Upper lobe of left lung (tissue), 6 donors: Measurements from ENCODE around the gene SNX30. TPM values are rescaled to one million over a fixed set of nuclear protein-coding genes. Genes with fewer than 3 reads are reported as not detected.
A peak's percentile ranks its signal among the peaks of the same experiment; 100 is the strongest.
"Not testable (repeated sequence)": the region's sequence is repeated elsewhere in the genome, so short reads cannot be mapped to it uniquely, and the experiment has no call there.

Experiments
- ATAC-seq, 2 donors: fragments of 200-7000 bp; cut with Tn5 transposase; one replicate each; pipeline ENCODE4 v1.9.1; 2022; ENCODE audit warnings: mild to moderate bottlenecking in 2 of 2, moderate library complexity in 2 of 2; ENCODE audit not compliant: low FRiP score in 2 of 2
- DNase-seq, 2 donors: peaks; one replicate each; pipeline ENCODE4 v3.0.0-alpha.2; 2019 to 2020
- H3K27ac ChIP-seq, 4 donors: fragments of 200-600 bp; sonication (generic); one replicate each; pipeline ENCODE4 v1.5.1; 2016 to 2019
- H3K27me3 ChIP-seq, 4 donors: fragments of 200-600 bp; sonication (generic); one replicate each; pipeline ENCODE4 v1.5.1; 2017 to 2019
- H3K36me3 ChIP-seq, 4 donors: fragments of 200-600 bp; sonication (generic); one replicate each; pipeline ENCODE4 v1.5.1; 2016 to 2019
- H3K4me1 ChIP-seq, 4 donors: fragments of 200-600 bp; sonication (generic); one replicate each; pipeline ENCODE4 v1.5.1; 2018 to 2019
- H3K4me3 ChIP-seq, 4 donors: fragments of 200-600 bp; sonication (generic); one replicate each; pipeline ENCODE4 v1.5.1; 2017 to 2019; ENCODE audit warnings: mild to moderate bottlenecking in 2 of 4, moderate library complexity in 1 of 4
- H3K9me3 ChIP-seq, 4 donors: fragments of 200-600 bp; sonication (generic); one replicate each; pipeline ENCODE4 v1.5.1; 2018 to 2019
- EP300 ChIP-seq, 4 donors: sonication (generic); formaldehyde crosslinking; IDR thresholded peaks; one replicate each; pipeline ENCODE4 v1.5.1; 2017; ENCODE audit warnings: antibody characterized with exemption in 4 of 4, control low read depth in 2 of 4
- POLR2A ChIP-seq, 4 donors: fragments of 450-650 bp; IDR thresholded peaks; one replicate each; pipeline ENCODE4 v1.5.1; 2016 to 2017; ENCODE audit warnings: antibody characterized with exemption in 4 of 4, mild to moderate bottlenecking in 2 of 4
- POLR2AphosphoS5 ChIP-seq, 2 donors: sonication (generic); formaldehyde crosslinking; IDR thresholded peaks; one replicate each; pipeline ENCODE4 v1.5.1; 2017; ENCODE audit warnings: antibody characterized with exemption in 2 of 2
- WGBS, 2 donors: methylation state at CpG; one replicate each; pipeline ENCODE4 v1.1.5; 2017 to 2018; 5-methylcytosine and 5-hydroxymethylcytosine counted together
- total RNA-seq, 6 donors: library from RNA; depleted of rRNA in 4 of 6; stranded (reverse); fragments of >200 nt in 4 of 6; gene quantifications; one replicate each; pipeline versions ENCODE4 v1.1.0 to v1.2.1, GENCODE V29; 2016 to 2021
- TF ChIP-seq, protein P1 (sequence below), 6 experiments: fragments of 450-650 bp in 4 of 6; fragments of 200-600 bp in 2 of 6; sonication (generic) in 2 of 6; IDR thresholded peaks; one replicate each; pipeline ENCODE4 v1.5.1; 2016 to 2019; ENCODE audit warnings: antibody characterized with exemption in 6 of 6
- donor health status: DM: no; HTN: no; CAD: no; lungs with moderate emphysema.
- donor health status: DM: no; HTN: yes; CAD: no; lungs with severe emphysema.

SNX30 gene
- total RNA-seq, 6 donors from 2014 or later: 46.9 to 80.1 (median 72.2) TPM

- no peaks in the 10 kb centered on the region for H3K9me3 ChIP-seq
- 94 to 99% methylated on average over 3 of the region's 3 CpGs for WGBS, 2 donors
Observed at GRCh38 chr9:112712678-112713077, 37.9 kb upstream of the SNX30 start.

DNA sequence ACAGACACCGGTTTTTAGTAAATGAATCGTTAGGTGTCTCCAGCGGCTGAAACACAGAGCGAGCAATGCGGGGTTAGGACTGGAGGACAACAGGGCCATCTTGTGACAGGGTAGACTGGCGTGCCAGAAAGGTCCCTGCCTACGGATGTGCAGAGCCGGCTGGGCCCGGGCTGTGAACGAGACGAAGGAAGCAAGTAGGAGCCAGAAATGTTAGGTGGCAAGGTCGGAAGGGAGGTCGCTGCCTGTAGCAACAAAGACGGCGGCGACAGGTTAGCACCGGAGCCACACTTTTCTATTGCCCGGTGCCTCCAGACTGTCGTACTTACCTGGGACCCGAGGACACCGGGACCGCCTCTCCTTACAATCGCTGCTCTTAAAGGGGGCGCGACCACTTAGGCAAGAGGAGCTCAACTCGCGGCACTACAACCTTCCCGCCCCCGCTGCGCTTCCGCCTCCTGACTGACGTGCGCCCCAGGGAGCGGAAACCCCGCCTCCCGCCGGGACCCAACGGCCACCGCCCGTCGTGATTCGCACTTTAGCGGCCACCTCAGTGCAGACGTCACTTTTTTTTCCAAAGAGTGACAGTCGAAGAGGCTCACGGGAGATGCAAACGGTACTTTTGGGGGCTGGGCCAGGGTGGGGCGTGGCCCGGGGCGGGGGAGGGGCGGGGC is 32.8 kb upstream of the SNX30 start, which contains the start of gene INIP:
TSS of gene INIP (minus strand) at position 457 of the 671 bp plus-strand sequence. CDS start 1,632 bp downstream, outside the sequence.
- 0 to 1% methylated on average over 18 to 45 of the region's 51 CpGs for WGBS, 2 donors
- H3K4me3 ChIP-seq: peak within 1 kb of the TSS; percentile 57 to 83 (median 72)
- peak within 1 kb of the TSS; percentile 81 to 95 (median 88) for H3K27ac ChIP-seq
- peaks cover 0 to 3% (median 0%) of the 10 kb centered on the region in 4 donors for H3K36me3 ChIP-seq
- peaks cover 8 to 18% (median 14%) of the 10 kb centered on the region in 4 donors for H3K4me1 ChIP-seq
- no peaks in the 10 kb centered on the region for H3K9me3 ChIP-seq
- DNase-seq: peak; percentile 97 to 98
- no peaks in the 10 kb centered on the region for H3K27me3 ChIP-seq
- peak; percentile 99 for ATAC-seq
- TF ChIP-seq, protein P1, sequence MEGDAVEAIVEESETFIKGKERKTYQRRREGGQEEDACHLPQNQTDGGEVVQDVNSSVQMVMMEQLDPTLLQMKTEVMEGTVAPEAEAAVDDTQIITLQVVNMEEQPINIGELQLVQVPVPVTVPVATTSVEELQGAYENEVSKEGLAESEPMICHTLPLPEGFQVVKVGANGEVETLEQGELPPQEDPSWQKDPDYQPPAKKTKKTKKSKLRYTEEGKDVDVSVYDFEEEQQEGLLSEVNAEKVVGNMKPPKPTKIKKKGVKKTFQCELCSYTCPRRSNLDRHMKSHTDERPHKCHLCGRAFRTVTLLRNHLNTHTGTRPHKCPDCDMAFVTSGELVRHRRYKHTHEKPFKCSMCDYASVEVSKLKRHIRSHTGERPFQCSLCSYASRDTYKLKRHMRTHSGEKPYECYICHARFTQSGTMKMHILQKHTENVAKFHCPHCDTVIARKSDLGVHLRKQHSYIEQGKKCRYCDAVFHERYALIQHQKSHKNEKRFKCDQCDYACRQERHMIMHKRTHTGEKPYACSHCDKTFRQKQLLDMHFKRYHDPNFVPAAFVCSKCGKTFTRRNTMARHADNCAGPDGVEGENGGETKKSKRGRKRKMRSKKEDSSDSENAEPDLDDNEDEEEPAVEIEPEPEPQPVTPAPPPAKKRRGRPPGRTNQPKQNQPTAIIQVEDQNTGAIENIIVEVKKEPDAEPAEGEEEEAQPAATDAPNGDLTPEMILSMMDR (IDR thresholded peaks at IDR 0.05): peak in 4 of 6 experiments; percentile 24 to 40 (median 35)
- TF ChIP-seq POLR2A (IDR thresholded peaks at IDR 0.05) (peak in 3 of 4 donors; percentile 34 to 85 (median 47)), POLR2AphosphoS5 (IDR thresholded peaks at IDR 0.05) (peak; percentile 74 to 88), EP300 (IDR thresholded peaks at IDR 0.05) (peak in 2 of 4 donors; percentile 2 to 34)

More at GRCh38 chr9:112712678-112713077, 37.9 kb upstream of the SNX30 start:
- H3K27ac ChIP-seq: no peak overlapping the region
- TF ChIP-seq, protein P1 (IDR thresholded peaks at IDR 0.05): no peak
- TF ChIP-seq EP300 (IDR thresholded peaks at IDR 0.05) (no peak), POLR2A (IDR thresholded peaks at IDR 0.05) (no peak), POLR2AphosphoS5 (IDR thresholded peaks at IDR 0.05) (no peak)
- H3K27me3 ChIP-seq: no peaks in the 10 kb centered on the region
- H3K36me3 ChIP-seq: peaks cover 0 to 9% (median 0%) of the 10 kb centered on the region in 4 donors
- DNase-seq: no peak
- peaks cover 8 to 17% (median 14%) of the 10 kb centered on the region in 4 donors for H3K4me1 ChIP-seq
- no peak for ATAC-seq
- H3K4me3 ChIP-seq: no peak overlapping the region

DNA sequence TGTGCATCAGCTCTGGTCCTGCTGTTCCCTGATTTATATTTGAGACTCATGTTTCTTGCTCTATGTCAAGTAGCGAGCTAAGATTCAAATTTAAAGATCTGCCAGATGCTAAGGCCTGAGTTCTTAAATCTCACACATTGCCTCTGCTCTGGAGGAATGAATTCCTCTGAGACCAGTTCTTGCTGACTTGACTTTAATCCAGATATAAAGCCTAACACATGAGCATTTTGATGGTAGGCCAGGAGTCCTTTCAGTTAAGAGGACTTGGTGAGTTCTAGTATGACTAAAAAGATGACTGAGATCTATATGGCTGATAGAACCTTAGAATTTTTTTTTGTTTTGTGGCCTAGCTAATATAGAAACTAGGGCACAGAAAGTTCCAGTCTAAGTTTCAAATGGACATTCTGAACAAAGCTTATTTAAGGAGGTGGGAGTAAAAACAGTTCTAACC is 31.3 kb upstream of the SNX30 start:
- ATAC-seq (no peak), DNase-seq (no peak)
- Histone ChIP-seq H3K36me3 (peaks cover 0 to 3% (median 0%) of the 10 kb centered on the region in 4 donors), H3K27ac (no peak overlapping the region), H3K4me1 (peaks cover 8 to 18% (median 14%) of the 10 kb centered on the region in 4 donors), H3K27me3 (no peaks in the 10 kb centered on the region), H3K9me3 (no peaks in the 10 kb centered on the region), H3K4me3 (no peak overlapping the region)
- TF ChIP-seq POLR2A (IDR thresholded peaks at IDR 0.05) (no peak), EP300 (IDR thresholded peaks at IDR 0.05) (no peak), POLR2AphosphoS5 (IDR thresholded peaks at IDR 0.05) (no peak)
- TF ChIP-seq, protein P1 (IDR thresholded peaks at IDR 0.05): no peak
- WGBS, 2 donors: 89 to 90% methylated on average over 1 of the region's 1 CpG

DNA sequence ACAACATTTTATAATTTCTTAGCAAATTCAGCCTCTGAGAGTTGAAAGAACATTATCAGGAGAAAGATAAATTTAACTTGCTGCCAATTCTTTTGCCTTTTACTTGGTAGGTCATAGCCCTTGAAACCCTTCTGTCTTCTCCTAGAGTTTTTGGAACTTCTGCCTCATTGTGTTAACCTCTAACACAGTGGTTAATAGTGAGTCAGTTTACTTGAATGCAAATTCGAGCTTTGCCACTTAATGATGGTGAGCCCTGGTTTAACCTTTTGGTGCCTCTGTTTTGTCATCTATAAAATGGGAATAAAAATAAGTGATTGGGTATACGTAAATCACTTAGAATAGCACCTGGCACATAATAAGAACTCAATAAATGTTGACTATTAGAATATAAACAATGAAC is 30.9 kb upstream of the SNX30 start:
- no peak for TF ChIP-seq EP300 (IDR thresholded peaks at IDR 0.05)
- Histone ChIP-seq H3K9me3 (no peaks in the 10 kb centered on the region), H3K36me3 (no peaks in the 10 kb centered on the region), H3K27ac (no peak overlapping the region), H3K4me3 (no peak overlapping the region), H3K4me1 (peaks cover 8 to 18% (median 14%) of the 10 kb centered on the region in 4 donors), H3K27me3 (no peaks in the 10 kb centered on the region)
- 66 to 72% methylated on average over 2 of the region's 2 CpGs for WGBS, 2 donors
- no peak for ATAC-seq
- no peak for DNase-seq

DNA sequence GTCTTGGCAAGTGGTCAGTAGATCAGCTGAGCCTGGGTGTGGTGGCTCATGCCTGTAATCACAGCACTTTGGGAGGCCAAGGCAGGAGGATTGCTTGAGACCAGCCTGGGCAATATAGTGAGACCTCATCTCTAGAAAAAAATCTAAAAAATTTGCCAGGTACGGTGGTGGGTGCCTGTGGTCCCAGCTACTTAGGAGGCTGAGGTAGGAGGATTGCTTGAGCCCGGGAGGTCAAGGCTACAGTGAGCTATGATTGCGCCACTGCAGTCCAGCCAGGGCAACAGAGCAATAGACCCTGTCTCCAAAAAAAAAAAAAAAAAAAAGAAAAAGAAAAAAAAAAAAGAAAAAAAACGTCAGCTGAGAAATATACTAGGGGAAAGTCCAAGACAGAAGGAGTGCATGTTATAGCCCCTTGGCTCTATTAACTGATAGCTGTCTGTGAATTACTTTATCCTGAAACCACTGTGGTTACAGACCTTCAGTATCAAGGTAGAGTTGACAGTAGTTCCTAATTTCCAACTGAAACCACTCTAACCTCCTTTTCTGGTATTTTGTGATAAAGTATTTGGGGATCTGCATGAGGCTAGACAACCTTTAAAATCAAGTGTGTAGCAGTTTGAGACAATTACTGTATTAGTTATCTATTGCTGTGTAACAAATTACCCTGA is 30.3 kb upstream of the SNX30 start:
- H3K36me3 ChIP-seq: no peaks in the 10 kb centered on the region
- DNase-seq: no peak
- H3K9me3 ChIP-seq: no peaks in the 10 kb centered on the region
- TF ChIP-seq POLR2AphosphoS5 (IDR thresholded peaks at IDR 0.05) (no peak), EP300 (IDR thresholded peaks at IDR 0.05) (no peak), POLR2A (IDR thresholded peaks at IDR 0.05) (no peak)
- TF ChIP-seq, protein P1 (IDR thresholded peaks at IDR 0.05): no peak
- ATAC-seq: no peak
- no peak overlapping the region for H3K27ac ChIP-seq
- no peaks in the 10 kb centered on the region for H3K27me3 ChIP-seq
- H3K4me1 ChIP-seq: peaks cover 8 to 18% (median 14%) of the 10 kb centered on the region in 4 donors
- 81 to 84% methylated on average over 4 of the region's 4 CpGs for WGBS, 2 donors
- no peak overlapping the region for H3K4me3 ChIP-seq

GRCh38 chr9:112722749-112723148 is 27.8 kb upstream of the SNX30 start:
- H3K27me3 ChIP-seq, H3K4me1 ChIP-seq, H3K4me3 ChIP-seq, H3K9me3 ChIP-seq, H3K27ac ChIP-seq, DNase-seq, H3K36me3 ChIP-seq, ATAC-seq: not testable (repeated sequence)
- 89 to 95% methylated on average over 3 of the region's 3 CpGs for whole genome bisulfite sequencing, 2 donors
